Activated naive CD4-positive, alpha-beta T cell (primary cell): ENCODE measurements around the gene GNG14.
"Not testable (repeated sequence)": the region's sequence is repeated elsewhere in the genome, so short reads cannot be mapped to it uniquely, and the experiment has no call there.

ENCODE experiments used
- DNase-seq, 4 experiments: peaks; one replicate each; lab custom pipeline; 2025; lab: John Stamatoyannopoulos, UW

GNG14 gene

GRCh38 chr19:12687496-12688196 lies at the start of gene GNG14:
Gene GNG14 (plus strand): TSS chr19:12687998. CDS start chr19:12688049, 51 bp downstream.
- DNase-seq: no peak

DNA sequence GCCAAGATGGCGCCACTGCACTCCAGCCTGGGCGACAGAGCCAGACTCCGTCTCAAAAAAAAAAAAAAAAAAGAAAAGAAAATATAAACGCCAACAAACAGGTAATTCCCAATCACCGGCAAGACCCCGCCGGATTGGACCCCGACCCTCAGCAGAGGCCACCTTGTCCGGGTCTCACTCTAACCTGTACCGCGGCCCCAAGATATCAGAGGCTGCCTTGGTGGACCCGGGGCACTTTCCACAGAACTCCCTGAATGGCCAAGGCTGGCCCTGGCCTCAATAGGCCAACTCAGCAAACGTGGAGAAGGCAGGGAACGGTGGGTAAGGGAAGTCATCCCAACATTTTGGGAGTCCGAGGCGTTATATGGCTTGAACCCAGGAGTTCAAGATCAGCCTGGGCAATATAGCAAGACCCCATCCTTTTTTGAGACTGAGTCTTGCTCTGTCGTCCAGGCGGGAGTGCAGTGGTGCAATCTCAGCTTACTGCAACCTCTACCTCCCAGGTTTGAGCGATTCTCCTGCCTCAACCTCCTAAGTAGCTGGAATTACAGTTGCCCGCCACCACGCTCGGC lies 49.1 kb upstream of the GNG14 start:
- DNase-seq: no peak

DNA sequence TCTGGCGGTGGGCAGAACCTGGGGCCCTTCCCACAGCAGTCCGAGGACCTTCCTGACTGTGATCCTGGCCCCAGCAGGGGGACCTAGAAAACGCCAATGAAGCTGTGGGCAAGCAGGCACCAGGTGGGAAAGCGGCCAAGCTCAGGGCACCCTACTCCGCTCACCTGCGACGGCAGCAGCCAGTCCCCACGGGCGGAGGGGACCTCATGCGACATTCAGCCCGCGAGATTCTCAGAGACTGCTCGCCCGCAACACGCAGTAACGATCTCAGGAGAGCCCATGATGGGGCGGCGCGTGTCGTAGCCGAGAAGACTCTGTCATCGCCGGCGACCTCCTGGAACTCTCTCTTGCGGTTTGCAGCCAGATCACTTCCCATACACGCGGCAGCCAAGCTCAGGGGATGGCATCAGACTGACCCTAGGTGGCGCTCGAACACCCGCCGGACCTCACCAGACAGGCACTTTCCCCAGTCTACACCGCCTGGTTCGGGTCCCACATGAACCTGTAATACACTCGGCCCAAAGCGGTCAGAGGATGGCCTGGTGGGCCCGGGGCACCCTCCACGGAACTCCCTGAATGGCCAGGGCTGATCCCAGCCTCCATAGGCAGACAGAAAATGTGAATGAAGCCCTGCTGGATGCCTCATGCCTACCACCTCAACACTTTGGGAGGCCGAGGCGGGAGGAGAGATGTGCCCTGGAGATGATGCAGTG lies 47.7 kb upstream of the GNG14 start:
- DNase-seq: peak; percentile 52 to 75 (median 68)

- no peak for DNase-seq
Measured at GRCh38 chr19:12641456-12641855, 46.3 kb upstream of the GNG14 start.

DNA sequence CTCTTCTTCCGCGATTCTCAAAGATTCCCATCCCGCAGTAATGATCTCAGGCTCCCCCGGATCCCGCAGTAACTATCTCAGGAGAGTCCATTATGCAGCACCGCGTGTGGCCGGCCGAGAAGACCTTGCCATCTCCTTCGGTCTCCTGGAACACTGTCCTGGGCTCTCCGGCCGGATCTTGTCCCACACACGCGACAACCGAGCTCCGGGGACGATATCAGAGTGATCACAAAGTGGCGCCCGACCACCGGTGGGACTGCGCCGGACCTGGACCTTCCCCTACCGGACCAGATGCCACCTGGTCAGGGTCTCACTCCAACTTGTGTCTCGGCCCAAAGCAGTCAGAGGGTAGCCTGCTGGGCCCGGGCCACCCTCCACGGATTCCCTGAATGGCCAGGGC lies 45.3 kb upstream of the GNG14 start:
- DNase-seq: no peak

GRCh38 chr19:12643716-12644115 lies 44.1 kb upstream of the GNG14 start:
- DNase-seq: not testable (repeated sequence)

- DNase-seq: no peak
Measured at GRCh38 chr19:12646551-12646950, 41.2 kb upstream of the GNG14 start.

- DNase-seq: no peak
Measured at GRCh38 chr19:12647047-12647446, 40.8 kb upstream of the GNG14 start.

GRCh38 chr19:12647490-12648071 lies 40.2 kb upstream of the GNG14 start:
- peak in 1 of 4 experiments; percentile 34 for DNase-seq

DNA sequence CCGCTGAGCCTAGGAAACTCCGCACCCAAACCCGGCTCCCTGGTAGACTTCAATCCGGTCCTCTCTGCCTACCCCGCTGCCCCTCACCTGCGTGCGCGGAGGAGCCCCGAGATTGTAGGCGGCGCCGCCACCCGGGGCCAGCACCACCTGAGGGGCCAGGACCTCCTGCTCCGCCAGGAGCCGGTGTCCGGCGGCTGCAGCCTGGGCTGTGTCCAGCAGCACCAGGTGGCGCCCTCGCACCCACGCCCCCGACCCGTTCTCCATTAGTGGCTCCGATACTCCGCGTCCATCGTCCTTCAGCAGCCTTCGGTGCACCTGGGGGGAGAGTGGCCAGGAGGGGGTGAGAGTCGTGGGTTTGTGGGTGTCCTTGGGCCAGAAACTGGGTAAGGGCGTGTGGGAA lies 39.7 kb upstream of the GNG14 start:
- no peak for DNase-seq

DNA sequence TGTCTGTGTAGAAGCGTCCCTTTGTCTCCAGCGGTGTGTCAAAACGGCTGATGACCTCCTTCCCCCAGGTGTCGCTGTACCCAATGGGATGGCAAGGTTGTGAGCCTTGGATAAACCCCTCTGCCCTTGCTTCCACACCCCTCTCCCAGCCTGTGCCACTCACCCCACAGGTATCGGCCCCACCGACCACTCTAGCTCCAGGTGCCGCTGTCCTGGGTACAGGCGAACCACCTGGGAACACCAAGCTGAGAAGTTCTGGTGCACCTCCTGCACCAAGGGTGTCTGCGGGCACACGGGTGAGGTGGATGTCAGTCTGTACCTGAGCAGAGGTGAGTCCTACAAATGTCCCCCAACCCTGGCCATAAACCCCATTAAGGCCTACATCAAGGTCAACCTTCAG lies 37.9 kb upstream of the GNG14 start:
- DNase-seq: no peak

DNA sequence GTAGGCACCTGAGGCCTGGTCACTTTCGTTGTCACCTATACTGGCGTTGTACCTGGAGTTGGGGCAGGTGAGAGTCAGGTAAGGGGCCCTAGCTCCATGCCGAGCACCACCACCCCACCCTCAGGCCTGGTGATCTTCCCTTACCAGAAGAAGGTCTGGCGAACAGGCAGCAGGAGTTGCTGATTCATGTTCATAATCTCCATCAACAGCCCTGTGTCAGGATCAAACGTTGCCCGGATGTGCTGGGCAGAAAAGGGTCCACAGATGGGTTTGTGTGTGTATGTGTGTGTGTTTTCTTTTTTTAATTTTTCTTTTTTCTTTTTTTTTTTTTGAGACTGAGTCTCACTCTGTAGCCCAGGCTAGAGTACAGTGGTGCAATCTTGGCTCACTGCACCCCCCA lies 35.6 kb upstream of the GNG14 start:
- no peak for DNase-seq

- DNase-seq: no peak
Measured at GRCh38 chr19:12655546-12655945, 32.3 kb upstream of the GNG14 start.

DNA sequence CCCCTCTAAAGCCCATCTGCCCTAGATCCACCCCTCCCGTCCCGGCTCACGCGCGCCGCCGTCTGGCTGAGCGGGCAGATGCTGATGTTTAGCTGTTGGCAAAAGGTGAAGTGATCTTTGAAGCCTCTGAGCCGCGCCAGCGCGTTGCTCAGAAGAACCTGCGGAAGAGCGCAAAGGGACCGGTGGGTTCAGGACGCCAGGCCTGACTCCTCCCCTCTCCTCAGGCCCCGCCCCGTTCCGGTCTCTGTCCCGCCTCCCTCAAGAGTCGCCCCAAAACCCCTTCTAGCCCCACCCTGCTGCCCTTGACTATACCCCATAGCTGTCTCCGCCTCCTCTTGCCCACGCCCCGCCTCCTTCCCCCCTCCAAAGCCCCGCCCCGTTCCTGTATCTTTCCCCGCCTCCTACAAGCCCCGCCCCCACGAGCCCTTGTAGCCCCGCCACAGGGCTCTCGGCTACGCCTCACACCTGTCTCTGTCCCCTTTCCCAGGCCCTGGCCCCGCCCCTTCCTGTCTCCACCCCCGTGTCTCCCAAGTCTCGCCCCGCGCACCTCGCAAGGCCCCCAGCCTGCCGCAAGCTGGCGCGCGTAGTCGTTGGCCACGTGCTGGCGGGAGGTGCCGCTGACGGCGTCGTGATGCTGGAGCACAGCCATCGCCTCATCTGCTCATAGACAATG lies 30.8 kb upstream of the GNG14 start:
- no peak for DNase-seq

- DNase-seq: no peak
Measured at GRCh38 chr19:12657966-12658365, 29.8 kb upstream of the GNG14 start.

GRCh38 chr19:12660980-12661379 lies 26.8 kb upstream of the GNG14 start:
- no peak for DNase-seq

GRCh38 chr19:12664406-12665280 lies 23.2 kb upstream of the GNG14 start:
- DNase-seq: no peak

- DNase-seq: peak in 2 of 4 experiments; percentile 43 to 50
Measured at GRCh38 chr19:12665281-12665573, 22.6 kb upstream of the GNG14 start.

DNA sequence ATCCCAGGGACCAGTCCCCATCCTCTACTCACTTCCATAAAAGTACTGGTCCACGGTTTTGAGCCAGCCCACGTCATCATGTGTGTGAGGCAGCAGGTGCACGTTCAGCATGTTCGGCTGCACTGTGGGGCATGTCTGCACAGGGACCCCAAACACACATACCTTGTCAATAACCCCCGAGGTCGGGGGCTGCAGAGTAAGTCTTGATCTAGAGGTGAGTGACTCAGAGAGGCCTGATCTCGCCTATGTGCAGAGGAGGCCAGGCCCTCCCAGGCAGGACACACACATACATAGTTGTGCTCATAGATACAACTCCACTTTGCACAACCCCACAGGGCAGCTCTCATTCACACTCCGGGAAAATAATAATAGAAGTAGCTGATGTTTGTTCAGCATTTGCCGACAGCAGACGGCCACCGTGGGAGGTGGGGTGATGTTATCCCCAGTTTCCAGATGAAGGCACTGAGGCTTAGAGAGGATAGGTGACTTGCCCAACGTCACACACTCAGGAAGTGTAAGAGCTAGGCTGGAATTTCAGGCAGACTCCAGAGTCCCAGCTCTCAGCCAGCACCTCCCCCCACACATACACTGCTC lies 22.0 kb upstream of the GNG14 start:
- DNase-seq: no peak

DNA sequence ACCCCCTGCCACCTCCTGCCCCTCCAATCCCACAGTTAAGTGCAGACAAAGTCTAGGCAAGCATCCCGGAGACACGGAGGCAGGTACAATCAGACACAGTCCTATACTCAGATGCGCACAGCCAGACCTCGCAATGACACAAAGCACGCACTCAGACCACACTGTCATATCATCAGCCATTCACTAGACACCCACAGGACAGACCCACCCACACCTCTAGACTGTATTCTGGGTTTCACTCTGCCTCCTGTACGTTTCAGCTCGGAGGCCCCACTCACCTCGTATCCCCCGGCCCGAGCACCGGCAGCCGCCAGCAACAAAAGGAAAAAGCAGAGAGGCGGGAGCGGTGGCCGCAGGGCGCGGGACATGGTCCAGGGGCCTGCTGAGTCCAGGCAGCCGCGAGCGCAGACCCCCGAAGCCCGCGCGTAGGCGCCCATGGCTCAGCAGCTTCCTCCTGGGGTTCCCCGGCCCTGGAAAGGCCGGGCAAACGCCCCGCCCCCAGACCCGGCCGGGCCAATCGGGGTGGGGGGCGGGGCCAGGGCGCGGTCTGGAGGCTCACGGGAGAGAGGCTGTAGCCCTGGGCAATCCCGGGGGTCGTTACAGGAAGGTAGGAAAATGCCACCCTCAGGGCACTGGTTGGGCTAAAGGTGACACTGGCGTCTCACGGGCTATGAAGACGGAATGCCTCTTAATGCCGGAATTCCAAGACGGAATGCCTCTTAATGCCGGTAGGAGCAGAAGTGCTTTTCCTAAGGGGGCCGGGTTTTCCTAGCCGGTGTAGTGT lies 21.3 kb upstream of the GNG14 start, which contains the start of the genes MAN2B1 and WDR83:
TSS of gene MAN2B1 (minus strand) at position 478 of the 784 bp plus-strand sequence. CDS start at position 437, 41 bp downstream.
TSS of gene WDR83 (plus strand) at position 543 of the 784 bp plus-strand sequence. CDS start 2,984 bp downstream, outside the sequence.
- peak; percentile 43 to 72 (median 56) for DNase-seq
